Chondrocyte (in vitro differentiated cells): ENCODE measurements around the gene P2RX2. TPM values are rescaled to one million over a fixed set of nuclear protein-coding genes. Genes with fewer than 3 reads are reported as not detected.

ENCODE experiments used
- DNase-seq: peaks from one replicate; pipeline ENCODE4 v3.0.0; 2021; ENCODE audit warnings: mixed read lengths, low spot score
- H3K27ac Mint-ChIP-seq: one replicate; pipeline ENCODE4 v1.8.0; 2021; ENCODE audit warnings: mild to moderate bottlenecking, moderate library complexity, mixed read lengths; ENCODE audit not compliant: unreplicated experiment
- H3K27me3 Mint-ChIP-seq: 2 replicates; pipeline ENCODE4 v1.8.0; 2021; ENCODE audit warnings: low read depth, mixed read lengths
- H3K36me3 Mint-ChIP-seq: 2 replicates; pipeline ENCODE4 v1.8.0; 2021; ENCODE audit warnings: low read depth, mixed read lengths
- H3K4me1 Mint-ChIP-seq: 2 replicates; pipeline ENCODE4 v1.8.0; 2021; ENCODE audit warnings: low read depth, mild to moderate bottlenecking, mixed read lengths
- H3K4me3 Mint-ChIP-seq: one replicate; pipeline ENCODE4 v1.8.0; 2021; ENCODE audit warnings: mild to moderate bottlenecking, moderate library complexity, mixed read lengths; ENCODE audit not compliant: unreplicated experiment
- H3K9me3 Mint-ChIP-seq: 2 replicates; pipeline ENCODE4 v1.8.0; 2021; ENCODE audit warnings: low read depth, mixed read lengths
- total RNA-seq: library from RNA; stranded (reverse); gene quantifications from 3 replicates; pipeline ENCODE4 v1.2.1, GENCODE V29; 2021
- TF ChIP-seq, protein P1 (sequence below): fragments of 200-600 bp; sonication (generic); IDR thresholded peaks from 2 replicates; pipeline ENCODE4 v1.5.0; 2021; ENCODE audit warnings: antibody characterized with exemption, mild to moderate bottlenecking, moderate library complexity

Gene P2RX2
- total RNA-seq, 1 donor from 2014 or later = not detected

DNA sequence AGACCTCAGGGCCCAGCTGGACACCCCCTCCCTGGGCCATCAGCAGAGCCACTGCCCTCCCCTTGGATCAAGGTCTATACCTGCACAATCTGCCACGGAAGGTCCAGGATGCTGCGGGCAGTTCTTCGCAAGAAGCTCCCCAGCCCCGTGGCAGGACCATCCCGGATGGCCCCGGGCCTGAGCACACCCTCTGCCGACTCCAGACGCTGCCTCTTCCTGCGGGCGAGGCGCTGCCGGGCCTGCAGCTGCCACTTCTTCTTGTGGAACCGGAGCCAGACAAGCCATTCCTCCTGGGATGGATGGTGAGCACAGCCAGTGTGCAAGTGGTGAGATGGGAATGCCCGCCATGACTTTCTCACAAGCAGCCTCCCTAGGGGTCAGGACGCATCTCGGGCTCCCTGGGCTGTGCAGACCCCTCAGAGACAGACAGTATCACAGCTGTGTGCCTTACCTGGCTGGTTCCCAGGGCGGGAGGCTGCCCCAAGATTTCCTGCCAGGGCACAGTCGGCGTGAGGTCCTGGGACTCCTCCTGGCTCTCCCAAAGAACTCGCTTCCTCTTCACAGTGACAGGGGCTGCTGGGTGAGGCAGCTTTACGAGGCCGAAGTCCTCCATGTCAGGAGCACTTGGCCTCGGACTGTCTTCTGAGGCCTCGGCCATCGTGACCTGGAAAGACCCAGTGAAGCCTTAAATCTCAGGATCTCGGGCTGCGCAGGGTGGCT lies 30.8 kb downstream of the P2RX2 start:
- DNase-seq = no peak
- peaks cover 32% of the 10 kb centered on the region for H3K36me3 Mint-ChIP-seq
- H3K4me3 Mint-ChIP-seq = no peak overlapping the region
- no peaks in the 10 kb centered on the region for H3K4me1 Mint-ChIP-seq
- no peaks in the 10 kb centered on the region for H3K9me3 Mint-ChIP-seq
- TF ChIP-seq, protein P1, sequence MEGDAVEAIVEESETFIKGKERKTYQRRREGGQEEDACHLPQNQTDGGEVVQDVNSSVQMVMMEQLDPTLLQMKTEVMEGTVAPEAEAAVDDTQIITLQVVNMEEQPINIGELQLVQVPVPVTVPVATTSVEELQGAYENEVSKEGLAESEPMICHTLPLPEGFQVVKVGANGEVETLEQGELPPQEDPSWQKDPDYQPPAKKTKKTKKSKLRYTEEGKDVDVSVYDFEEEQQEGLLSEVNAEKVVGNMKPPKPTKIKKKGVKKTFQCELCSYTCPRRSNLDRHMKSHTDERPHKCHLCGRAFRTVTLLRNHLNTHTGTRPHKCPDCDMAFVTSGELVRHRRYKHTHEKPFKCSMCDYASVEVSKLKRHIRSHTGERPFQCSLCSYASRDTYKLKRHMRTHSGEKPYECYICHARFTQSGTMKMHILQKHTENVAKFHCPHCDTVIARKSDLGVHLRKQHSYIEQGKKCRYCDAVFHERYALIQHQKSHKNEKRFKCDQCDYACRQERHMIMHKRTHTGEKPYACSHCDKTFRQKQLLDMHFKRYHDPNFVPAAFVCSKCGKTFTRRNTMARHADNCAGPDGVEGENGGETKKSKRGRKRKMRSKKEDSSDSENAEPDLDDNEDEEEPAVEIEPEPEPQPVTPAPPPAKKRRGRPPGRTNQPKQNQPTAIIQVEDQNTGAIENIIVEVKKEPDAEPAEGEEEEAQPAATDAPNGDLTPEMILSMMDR = no peak
- H3K27ac Mint-ChIP-seq = no peak overlapping the region
- no peaks in the 10 kb centered on the region for H3K27me3 Mint-ChIP-seq

GRCh38 chr12:132651444-132652100 lies 33.0 kb downstream of the P2RX2 start:
- H3K4me1 Mint-ChIP-seq = no peaks in the 10 kb centered on the region
- H3K36me3 Mint-ChIP-seq = peaks cover 31% of the 10 kb centered on the region
- no peaks in the 10 kb centered on the region for H3K9me3 Mint-ChIP-seq
- H3K27me3 Mint-ChIP-seq = no peaks in the 10 kb centered on the region
- DNase-seq = no peak
- no peak overlapping the region for H3K4me3 Mint-ChIP-seq
- TF ChIP-seq, protein P1 = no peak
- no peak overlapping the region for H3K27ac Mint-ChIP-seq

GRCh38 chr12:132653567-132654290 lies 35.2 kb downstream of the P2RX2 start:
- Mint-ChIP-seq H3K9me3 (no peaks in the 10 kb centered on the region), H3K4me1 (no peaks in the 10 kb centered on the region), H3K36me3 (peaks cover 37% of the 10 kb centered on the region), H3K4me3 (no peak overlapping the region), H3K27me3 (no peaks in the 10 kb centered on the region), H3K27ac (no peak overlapping the region)
- TF ChIP-seq, protein P1 = no peak
- no peak for DNase-seq

DNA sequence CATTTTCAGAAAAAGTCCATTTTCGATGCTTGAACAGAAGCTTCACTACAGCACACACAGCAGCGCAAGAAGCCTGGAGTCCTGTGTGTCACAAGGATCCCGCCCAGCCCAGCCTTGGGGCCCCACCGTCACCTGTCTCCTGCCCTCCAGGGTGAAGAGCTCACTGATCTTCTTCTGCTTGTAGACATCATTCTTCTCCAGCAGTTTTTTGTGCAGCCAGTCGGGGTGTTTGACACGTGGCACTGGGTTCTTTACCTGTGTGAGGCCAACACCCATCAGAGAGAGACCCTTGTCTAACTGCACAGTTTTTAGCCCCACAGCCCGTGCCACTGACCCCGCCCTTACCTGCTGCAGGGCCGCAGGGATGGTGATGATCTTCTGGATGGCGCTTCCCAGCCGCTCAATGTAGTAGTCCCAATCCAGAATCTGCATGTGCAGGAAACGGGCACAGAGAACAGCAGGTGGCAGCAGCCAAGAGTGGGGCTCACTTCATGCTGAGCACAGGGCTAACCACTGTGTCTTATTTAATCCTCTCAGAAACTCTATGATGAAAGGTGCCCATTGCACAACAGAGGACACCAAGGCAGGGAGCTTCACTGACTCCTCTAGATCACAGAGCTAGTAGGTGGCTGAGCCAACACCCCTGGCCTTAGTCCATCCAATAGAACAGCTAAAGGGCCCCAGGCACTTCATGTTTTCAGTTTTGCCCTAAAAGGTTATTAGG lies 38.6 kb downstream of the P2RX2 start:
- Mint-ChIP-seq H3K4me1 (no peaks in the 10 kb centered on the region), H3K36me3 (peaks cover 46% of the 10 kb centered on the region), H3K9me3 (no peaks in the 10 kb centered on the region), H3K27me3 (no peaks in the 10 kb centered on the region), H3K27ac (no peak overlapping the region), H3K4me3 (no peak overlapping the region)
- TF ChIP-seq, protein P1 = no peak
- peak; percentile 58 for DNase-seq
